ENCODE results near the gene ABCB6.

Gene ABCB6

GRCh38 chr2:219228041-219228910, 9.5 kb upstream of the ABCB6 start:
- no peak for TF ChIP-seq ZFX (IDR thresholded peaks at IDR 0.05)
- no peak for TF ChIP-seq CTCF (conservative IDR thresholded peaks at IDR 0.05)
- H3K27ac ChIP-seq: peak overlapping the region; percentile 88

GRCh38 chr2:219225350-219225749, 6.6 kb upstream of the ABCB6 start:
- no peak overlapping the region for H3K27ac ChIP-seq
- no peak for TF ChIP-seq CTCF (conservative IDR thresholded peaks at IDR 0.05)
- no peak for TF ChIP-seq ZFX (IDR thresholded peaks at IDR 0.05)

- H3K27ac ChIP-seq: no peak overlapping the region
- TF ChIP-seq CTCF (conservative IDR thresholded peaks at IDR 0.05) (no peak), ZFX (IDR thresholded peaks at IDR 0.05) (no peak)
Observed at GRCh38 chr2:219223831-219224610, 5.3 kb upstream of the ABCB6 start.

DNA sequence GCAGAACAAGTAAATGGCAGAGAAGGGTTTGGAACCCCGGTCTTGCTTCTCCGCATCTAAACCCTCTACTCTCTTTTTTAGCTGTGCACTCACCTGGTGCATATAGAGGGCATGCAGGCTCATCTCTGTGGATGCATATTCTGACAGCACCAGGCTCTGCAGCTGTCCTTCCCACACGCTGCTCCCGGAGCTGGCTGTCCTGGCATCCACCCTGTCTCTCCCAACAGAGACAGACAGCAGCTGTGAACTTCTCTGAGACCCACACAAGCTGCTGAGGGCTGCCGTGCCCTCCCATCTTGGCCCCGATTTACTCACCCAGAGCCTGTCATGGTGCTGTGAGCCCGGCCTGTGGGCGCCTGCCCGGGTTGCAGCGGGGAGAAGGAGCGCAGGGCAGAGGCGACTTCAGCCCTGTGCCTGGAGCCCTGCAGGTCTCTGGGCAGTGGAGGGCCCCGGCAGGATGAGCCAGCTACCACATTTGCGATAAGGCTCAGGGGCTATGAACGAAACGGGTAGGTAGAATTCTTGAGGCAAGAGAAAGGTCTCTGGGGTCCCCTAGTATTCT, 3.3 kb upstream of the ABCB6 start:
- H3K27ac ChIP-seq: no peak overlapping the region
- TF ChIP-seq CTCF (conservative IDR thresholded peaks at IDR 0.05): no peak
- no peak for TF ChIP-seq ZFX (IDR thresholded peaks at IDR 0.05)

DNA sequence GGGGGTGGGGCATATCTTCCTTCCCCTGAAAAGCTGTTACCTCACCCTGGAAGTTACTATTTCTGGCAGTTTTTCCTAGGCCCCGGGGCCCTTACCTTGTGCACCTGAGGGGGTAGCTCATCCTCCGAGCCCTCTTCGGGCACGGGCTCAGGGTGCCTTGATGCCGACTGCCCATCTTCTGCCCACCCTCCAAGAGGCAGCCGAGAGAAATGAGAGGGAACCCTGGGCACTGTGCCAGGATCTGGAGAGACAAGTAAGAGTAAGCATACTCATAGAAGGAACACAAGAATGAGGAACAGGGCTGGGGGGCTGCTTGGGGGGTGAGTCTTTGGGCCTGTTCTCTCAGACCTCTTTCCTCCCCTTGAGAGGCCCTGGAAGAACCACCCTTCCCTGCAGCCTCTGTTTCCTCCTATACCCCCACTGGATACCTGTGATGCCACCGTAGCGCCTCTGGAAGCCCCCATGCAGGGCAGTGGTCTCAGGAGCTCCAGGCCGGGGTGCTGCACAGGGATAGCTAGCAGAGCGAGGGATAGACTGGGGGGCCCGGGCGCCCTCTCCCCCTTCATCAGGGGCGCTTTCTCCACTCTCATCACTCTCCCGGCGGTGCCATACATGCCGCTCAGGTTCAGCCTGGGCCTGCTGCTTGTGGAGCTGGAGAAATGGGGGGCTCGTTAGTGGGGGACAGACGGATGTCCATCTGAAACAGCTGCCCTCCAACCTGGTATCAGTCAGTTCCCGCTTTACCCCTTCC, 2.1 kb upstream of the ABCB6 start:
- TF ChIP-seq ZFX (IDR thresholded peaks at IDR 0.05) (no peak), CTCF (conservative IDR thresholded peaks at IDR 0.05) (no peak)
- no peak overlapping the region for H3K27ac ChIP-seq

DNA sequence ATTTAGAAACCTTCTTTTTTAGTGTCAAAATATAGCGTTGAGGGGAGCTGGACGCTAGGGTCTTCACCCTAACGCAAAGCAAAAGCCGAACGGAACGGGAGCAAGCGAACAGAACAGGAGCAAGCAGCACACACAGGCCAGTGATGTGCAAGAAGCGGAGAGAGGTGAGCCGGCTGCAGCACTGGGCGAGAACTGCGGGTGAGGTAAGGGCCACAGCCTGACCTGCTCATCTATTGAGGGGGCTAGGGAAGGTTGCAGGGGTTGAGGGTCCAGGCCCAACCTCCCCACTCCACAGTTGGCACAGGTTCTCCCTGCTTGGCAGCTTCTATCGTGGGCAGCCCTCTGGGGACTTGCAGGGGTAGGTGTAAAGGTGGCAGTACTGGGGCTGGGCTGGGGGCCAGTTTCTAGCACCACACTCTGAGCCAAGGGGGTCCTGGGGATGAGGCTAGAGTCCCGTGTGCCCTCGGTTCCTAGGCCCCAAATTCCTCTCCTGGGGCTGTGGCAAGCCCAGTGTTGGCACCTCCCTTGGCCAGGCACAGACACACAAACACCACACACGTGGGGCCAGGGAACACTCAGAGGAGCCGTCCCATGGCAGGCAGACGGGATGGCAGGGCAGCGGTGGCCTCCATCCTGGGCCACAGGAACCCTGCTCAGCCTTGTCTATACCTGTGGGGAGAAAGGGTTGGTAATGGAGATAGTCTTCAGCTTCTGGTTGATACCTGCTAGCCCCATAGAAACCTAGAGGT, 1.2 kb upstream of the ABCB6 start:
- TF ChIP-seq CTCF (conservative IDR thresholded peaks at IDR 0.05) (no peak), ZFX (IDR thresholded peaks at IDR 0.05) (no peak)
- peak overlapping the region; percentile 94 for H3K27ac ChIP-seq
